Effector memory CD8-positive, alpha-beta T cell (primary cell): ENCODE results near the gene ETS1.
"Not testable (repeated sequence)": the region's sequence is repeated elsewhere in the genome, so short reads cannot be mapped to it uniquely, and the experiment has no call there.

Experiments used
- ATAC-seq: fragments of 150-1000 bp; cut with Tn5 transposase; replicated peaks from 2 replicates; pipeline ENCODE4 v1.10.0; 2021; ENCODE audit warnings: mild to moderate bottlenecking, moderate library complexity
- DNase-seq, 3 experiments: peaks; one replicate each; pipeline ENCODE4 v3.0.0; 2021
- H3K27ac Mint-ChIP-seq, 2 donors: one replicate each; pipeline ENCODE4 v1.8.0; 2022; ENCODE audit warnings: mild to moderate bottlenecking in 2 of 2, mixed read lengths in 2 of 2, moderate library complexity in 2 of 2
- H3K27me3 Mint-ChIP-seq, 2 donors: one replicate each; pipeline ENCODE4 v1.8.0; 2022; ENCODE audit warnings: mixed read lengths in 2 of 2
- H3K36me3 Mint-ChIP-seq: one replicate; pipeline ENCODE4 v1.8.0; 2022; ENCODE audit warnings: mild to moderate bottlenecking, moderate library complexity, mixed read lengths; ENCODE audit not compliant: insufficient read depth
- H3K4me1 Mint-ChIP-seq, 2 donors: one replicate each; pipeline ENCODE4 v1.8.0; 2022; ENCODE audit warnings: low read depth in 2 of 2, mixed read lengths in 2 of 2
- H3K4me3 Mint-ChIP-seq, 2 donors: one replicate each; pipeline ENCODE4 v1.8.0; 2022; ENCODE audit warnings: mild to moderate bottlenecking in 2 of 2, mixed read lengths in 2 of 2, moderate library complexity in 2 of 2
- H3K9me3 Mint-ChIP-seq, 2 donors: one replicate each; pipeline ENCODE4 v1.8.0; 2022; ENCODE audit warnings: mixed read lengths in 2 of 2

Gene ETS1

DNA sequence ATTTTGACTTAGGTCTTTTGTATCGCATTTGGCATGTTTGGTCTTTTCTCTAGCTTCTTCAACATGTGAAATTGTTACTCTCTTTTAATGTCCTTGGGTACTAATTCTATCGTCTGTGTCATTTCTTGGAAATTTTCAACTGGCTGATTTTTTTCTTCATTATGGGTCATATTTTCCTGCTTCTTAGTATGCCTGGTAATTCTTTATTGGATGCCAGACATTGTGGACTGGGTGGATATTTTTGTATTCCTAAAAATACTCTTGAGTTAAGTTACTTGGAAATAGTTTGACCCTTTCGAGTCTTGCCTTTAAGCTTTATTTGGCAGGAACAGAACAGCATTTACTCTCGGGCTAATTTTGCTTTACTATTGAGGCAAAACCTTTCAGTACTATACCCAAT is 140.1 kb downstream of the ETS1 start:
- ATAC-seq: no peak
- no peak for DNase-seq
- H3K4me1 Mint-ChIP-seq: peaks cover 9 to 19% of the 10 kb centered on the region in 2 donors
- H3K36me3 Mint-ChIP-seq: no peaks in the 10 kb centered on the region
- H3K4me3 Mint-ChIP-seq: no peak overlapping the region
- H3K27ac Mint-ChIP-seq: peak overlapping the region in 1 of 2 donors; percentile 53
- no peaks in the 10 kb centered on the region for H3K27me3 Mint-ChIP-seq
- peaks cover 0 to 2% of the 10 kb centered on the region in 2 donors for H3K9me3 Mint-ChIP-seq

DNA sequence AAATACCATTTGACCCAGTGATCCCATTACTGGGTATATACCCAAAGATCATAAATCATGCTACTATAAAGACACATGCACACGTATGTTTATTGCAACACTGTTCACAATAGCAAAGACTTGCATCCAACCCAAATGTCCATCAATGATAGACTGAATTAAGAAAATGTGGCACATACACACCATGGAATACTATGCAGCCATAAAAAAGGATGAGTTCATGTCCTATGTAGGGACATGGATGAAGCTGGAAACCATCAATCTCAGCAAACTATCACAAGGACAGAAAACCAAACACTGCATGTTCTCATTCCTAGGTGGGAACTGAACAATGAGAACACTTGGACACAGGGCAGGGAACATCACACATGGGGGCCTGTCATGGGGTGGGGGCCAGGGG is 141.4 kb downstream of the ETS1 start:
- H3K27ac Mint-ChIP-seq, H3K36me3 Mint-ChIP-seq, ATAC-seq, DNase-seq, H3K9me3 Mint-ChIP-seq, H3K4me3 Mint-ChIP-seq, H3K27me3 Mint-ChIP-seq: not testable (repeated sequence)
- peaks cover 9 to 23% of the 10 kb centered on the region in 2 donors for H3K4me1 Mint-ChIP-seq

DNA sequence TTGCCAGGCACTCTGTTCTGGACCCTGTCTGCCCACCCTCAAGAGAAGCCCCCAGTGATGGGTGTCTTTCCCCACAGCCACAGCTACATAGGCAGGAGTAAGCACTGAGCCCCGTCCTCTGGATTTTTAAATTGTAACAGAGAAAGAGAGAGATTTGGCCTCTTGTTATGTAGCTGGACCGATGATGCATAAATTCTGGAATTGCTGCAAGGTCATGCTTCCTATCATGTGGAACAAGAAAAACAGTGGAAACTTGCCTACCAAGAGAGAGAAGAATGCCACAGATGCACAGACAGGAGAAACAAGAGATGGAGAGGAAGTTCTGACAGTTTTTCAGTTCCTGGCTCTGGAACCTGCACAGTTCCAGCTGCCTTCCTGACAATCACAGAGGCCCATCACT is 150.2 kb downstream of the ETS1 start:
- Mint-ChIP-seq H3K4me1 (peaks cover 10 to 26% of the 10 kb centered on the region in 2 donors), H3K36me3 (no peaks in the 10 kb centered on the region), H3K27ac (no peak overlapping the region), H3K9me3 (peaks cover 0 to 3% of the 10 kb centered on the region in 2 donors), H3K4me3 (no peak overlapping the region), H3K27me3 (no peaks in the 10 kb centered on the region)
- DNase-seq (no peak), ATAC-seq (no peak)

DNA sequence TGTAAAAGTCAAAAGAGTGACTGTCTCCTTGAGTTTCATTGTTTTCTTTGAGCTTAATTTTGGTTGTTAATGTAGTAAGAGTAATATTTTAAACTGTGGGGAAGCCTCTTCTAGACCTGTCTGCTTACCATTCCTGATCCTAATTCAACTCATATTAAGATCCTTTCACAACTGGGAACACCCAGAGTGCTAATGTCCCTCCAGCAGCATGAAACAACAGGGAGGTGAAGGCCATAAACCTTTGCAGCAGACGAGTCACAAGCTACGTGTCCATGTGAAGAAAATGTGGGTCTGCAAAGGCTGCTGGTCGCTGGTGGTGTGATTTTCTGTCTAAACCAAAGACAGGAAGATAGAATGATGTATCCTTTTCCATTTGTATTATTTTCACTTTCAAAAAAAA is 152.5 kb downstream of the ETS1 start:
- no peaks in the 10 kb centered on the region for H3K36me3 Mint-ChIP-seq
- peaks cover 8 to 21% of the 10 kb centered on the region in 2 donors for H3K4me1 Mint-ChIP-seq
- no peak for DNase-seq
- H3K27ac Mint-ChIP-seq: peak overlapping the region in 1 of 2 donors; percentile 44
- ATAC-seq: no peak
- H3K9me3 Mint-ChIP-seq: no peaks in the 10 kb centered on the region
- H3K27me3 Mint-ChIP-seq: no peaks in the 10 kb centered on the region
- no peak overlapping the region for H3K4me3 Mint-ChIP-seq

DNA sequence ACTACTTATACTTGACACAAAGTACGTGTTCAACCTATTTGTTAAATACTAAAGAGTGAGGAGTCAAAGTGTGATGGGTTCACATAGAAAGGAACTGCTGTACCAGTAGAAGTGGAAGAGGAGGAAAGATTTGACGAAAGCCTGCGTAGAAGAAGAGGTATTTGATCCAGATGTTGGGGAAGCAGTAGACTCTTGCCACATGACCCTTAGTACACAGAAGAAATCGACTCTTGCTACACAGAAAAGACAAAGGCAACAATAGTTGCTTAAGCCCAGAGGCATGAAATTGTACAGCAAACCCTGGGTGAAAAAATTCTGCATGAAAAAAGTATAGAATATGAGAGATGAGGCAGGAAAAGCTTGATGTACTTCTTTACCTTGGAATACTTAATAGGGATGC is 152.9 kb downstream of the ETS1 start:
- no peak for ATAC-seq
- H3K27ac Mint-ChIP-seq: peak overlapping the region in 1 of 2 donors; percentile 44
- DNase-seq: no peak
- peaks cover 8 to 21% of the 10 kb centered on the region in 2 donors for H3K4me1 Mint-ChIP-seq
- H3K36me3 Mint-ChIP-seq: no peaks in the 10 kb centered on the region
- no peaks in the 10 kb centered on the region for H3K27me3 Mint-ChIP-seq
- H3K9me3 Mint-ChIP-seq: no peaks in the 10 kb centered on the region
- no peak overlapping the region for H3K4me3 Mint-ChIP-seq

DNA sequence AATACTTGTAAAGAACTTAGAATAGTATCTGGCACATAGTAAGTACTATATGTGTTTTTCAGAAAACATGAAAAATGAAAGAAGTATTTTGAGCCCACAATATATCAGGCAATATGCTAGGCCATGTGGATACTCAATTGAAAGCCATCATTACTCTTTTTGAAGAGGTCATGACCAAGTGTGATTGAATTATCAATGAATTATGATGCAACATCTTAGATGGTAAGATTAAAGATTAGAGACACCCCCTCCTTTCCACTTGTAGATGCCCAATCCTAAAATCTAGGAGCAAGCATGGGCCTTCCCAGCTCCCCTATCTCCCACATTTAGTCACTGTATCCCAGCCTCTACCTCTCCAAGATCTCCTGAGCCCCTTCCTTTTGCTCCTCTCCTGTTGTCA is 154.4 kb downstream of the ETS1 start:
- H3K36me3 Mint-ChIP-seq: no peaks in the 10 kb centered on the region
- H3K4me3 Mint-ChIP-seq: no peak overlapping the region
- peaks cover 8 to 21% of the 10 kb centered on the region in 2 donors for H3K4me1 Mint-ChIP-seq
- H3K27me3 Mint-ChIP-seq: no peaks in the 10 kb centered on the region
- H3K27ac Mint-ChIP-seq: no peak overlapping the region
- H3K9me3 Mint-ChIP-seq: no peaks in the 10 kb centered on the region
- DNase-seq: no peak
- ATAC-seq: no peak

DNA sequence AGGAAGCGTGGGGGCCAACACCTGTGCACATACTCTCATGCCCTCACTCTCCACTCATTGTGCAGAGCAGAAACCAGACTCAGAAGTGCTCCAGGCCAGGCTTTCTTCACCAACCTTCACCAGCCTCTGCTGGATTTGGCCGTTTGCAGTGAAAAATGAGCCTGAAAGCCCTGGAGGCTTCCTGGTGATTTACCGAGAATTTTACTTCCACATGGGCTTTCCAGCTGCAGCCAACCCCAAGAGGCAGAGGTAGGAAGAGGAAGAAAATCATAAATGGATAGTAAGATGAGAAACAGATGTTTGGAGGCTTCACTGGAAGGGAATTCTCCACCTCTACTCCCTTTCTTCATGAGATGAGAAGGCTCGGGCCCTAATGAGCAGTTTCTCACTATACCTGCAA is 155.4 kb downstream of the ETS1 start:
- DNase-seq: no peak
- Mint-ChIP-seq H3K27ac (peak overlapping the region in 1 of 2 donors; percentile 69), H3K27me3 (no peaks in the 10 kb centered on the region)

DNA sequence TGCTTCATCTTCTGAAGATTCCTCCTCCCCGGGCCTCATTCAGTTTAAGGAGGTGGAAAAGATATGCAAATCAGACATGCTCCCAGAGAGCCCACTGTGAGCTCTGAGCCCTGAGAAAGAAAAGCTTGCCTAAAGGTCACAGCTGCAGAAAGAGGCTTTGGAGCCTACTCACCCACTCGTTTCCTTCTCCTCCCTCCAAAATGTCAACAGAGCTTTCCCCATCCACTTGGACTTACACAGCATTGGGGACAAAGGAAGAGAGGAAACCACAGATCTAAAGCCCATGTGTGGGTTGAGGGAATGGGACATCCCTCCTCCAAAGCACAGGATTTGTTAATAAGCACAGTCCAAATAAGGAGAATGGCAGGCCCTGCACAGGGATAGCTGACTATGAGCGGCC is 158.4 kb downstream of the ETS1 start:
- no peaks in the 10 kb centered on the region for H3K27me3 Mint-ChIP-seq
- no peaks in the 10 kb centered on the region for H3K9me3 Mint-ChIP-seq
- H3K36me3 Mint-ChIP-seq: no peaks in the 10 kb centered on the region
- H3K4me3 Mint-ChIP-seq: no peak overlapping the region
- H3K27ac Mint-ChIP-seq: no peak overlapping the region
- peaks cover 3 to 13% of the 10 kb centered on the region in 2 donors for H3K4me1 Mint-ChIP-seq
- DNase-seq: no peak
- no peak for ATAC-seq

More for the DNA sequence above, 155.4 kb downstream of the ETS1 start:
- peaks cover 6 to 18% of the 10 kb centered on the region in 2 donors for H3K4me1 Mint-ChIP-seq
- no peaks in the 10 kb centered on the region for H3K9me3 Mint-ChIP-seq
- no peak overlapping the region for H3K4me3 Mint-ChIP-seq
- no peak for ATAC-seq
- H3K36me3 Mint-ChIP-seq: no peaks in the 10 kb centered on the region

DNA sequence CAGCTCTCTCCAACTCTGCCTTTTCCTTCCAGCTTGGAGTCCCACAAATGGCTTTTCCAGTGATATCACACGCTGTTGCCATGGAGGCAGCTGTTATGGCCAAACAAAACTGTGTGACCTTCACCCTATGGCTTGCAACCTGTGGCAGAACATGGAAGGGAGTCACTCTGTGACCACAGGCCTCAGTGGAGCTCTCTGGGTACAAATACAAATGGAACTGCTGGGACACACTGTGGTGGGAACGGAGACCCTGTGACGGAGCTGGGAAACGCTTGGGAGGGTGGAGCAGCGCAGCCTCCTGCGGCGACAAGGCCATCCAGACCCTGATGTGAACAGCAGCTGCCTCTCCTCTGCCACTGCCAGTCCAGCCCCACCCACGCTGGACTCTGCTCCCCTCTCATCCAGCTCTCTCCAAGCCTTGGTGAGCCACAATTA is 162.5 kb downstream of the ETS1 start:
- H3K27me3 Mint-ChIP-seq: no peaks in the 10 kb centered on the region
- peaks cover 19 to 32% of the 10 kb centered on the region in 2 donors for H3K4me1 Mint-ChIP-seq
- no peak for ATAC-seq
- no peak overlapping the region for H3K4me3 Mint-ChIP-seq
- no peak overlapping the region for H3K27ac Mint-ChIP-seq
- no peaks in the 10 kb centered on the region for H3K9me3 Mint-ChIP-seq
- DNase-seq: no peak
- peaks cover 8% of the 10 kb centered on the region for H3K36me3 Mint-ChIP-seq

DNA sequence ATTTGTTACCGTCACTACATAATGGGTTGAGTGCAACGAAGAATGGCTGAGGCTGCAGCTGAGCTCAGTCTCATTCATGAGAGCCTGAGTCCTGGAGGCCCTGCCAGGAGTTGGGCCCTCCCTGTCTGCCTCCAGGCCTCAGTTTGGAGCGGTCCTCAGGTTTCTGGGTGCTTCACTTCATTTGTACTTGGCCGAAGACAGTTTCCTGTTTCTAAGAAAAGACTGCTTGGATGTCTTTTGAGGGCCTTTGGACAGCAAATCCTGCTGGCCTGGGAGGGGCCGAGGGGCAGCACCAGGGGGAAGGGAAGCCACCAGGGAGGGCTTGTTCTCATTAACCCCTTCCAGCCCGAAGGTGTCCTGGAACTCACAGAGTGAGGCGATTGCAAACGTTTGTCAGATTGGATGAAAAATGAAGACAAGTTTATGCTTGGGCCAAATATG is 163.1 kb downstream of the ETS1 start:
- Mint-ChIP-seq H3K27ac (peak overlapping the region; percentile 23 to 85), H3K4me3 (no peak overlapping the region), H3K4me1 (peaks cover 19 to 32% of the 10 kb centered on the region in 2 donors), H3K9me3 (no peaks in the 10 kb centered on the region), H3K27me3 (no peaks in the 10 kb centered on the region), H3K36me3 (peaks cover 8% of the 10 kb centered on the region)
- ATAC-seq (no peak), DNase-seq (no peak)

DNA sequence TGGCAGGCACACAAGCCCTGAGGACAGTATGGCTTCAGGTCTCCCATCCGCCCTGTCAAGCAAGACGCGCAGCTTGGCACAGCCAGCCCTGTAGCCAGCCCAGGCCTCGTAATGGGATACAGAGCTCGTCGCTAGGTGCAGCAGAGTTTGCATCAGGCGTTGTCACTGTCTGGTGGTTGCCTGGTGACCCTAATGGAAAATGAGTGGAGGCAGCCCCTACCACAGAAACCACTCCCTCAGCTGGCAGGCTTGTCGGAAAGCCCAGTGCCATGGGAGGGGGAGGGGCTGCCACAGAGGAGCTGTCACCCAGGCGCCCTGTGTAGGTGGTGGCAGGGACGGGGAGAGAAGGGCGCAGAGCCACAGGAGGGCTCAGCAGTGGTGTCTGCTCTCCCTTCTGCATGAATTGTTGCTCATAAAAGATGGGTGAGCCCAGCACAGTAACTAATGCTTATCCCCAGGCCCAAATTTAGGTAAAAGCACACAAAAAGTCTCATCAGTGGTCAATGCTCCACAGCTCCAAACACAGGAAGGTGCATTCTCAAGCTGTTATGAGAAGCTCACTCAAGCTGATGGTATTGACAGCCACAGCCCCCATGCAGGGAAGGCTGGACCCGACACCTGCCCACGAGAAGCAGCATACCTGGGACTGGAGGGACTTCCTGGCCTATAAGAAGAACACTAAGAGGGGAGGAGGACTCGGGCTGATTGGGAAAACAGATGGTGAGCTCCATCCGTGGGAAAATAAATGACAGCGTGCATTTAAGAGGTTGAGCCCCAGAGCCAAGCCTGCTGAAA is 164.6 kb downstream of the ETS1 start:
- ATAC-seq (peak; percentile 95), DNase-seq (peak; percentile 75 to 90 (median 87))
- no peaks in the 10 kb centered on the region for H3K27me3 Mint-ChIP-seq
- H3K9me3 Mint-ChIP-seq: no peaks in the 10 kb centered on the region
- H3K27ac Mint-ChIP-seq: peak overlapping the region; percentile 89 to 91
- H3K4me3 Mint-ChIP-seq: peak overlapping the region; percentile 50 to 60
- H3K4me1 Mint-ChIP-seq: peaks cover 23 to 35% of the 10 kb centered on the region in 2 donors
- H3K36me3 Mint-ChIP-seq: peaks cover 8% of the 10 kb centered on the region

DNA sequence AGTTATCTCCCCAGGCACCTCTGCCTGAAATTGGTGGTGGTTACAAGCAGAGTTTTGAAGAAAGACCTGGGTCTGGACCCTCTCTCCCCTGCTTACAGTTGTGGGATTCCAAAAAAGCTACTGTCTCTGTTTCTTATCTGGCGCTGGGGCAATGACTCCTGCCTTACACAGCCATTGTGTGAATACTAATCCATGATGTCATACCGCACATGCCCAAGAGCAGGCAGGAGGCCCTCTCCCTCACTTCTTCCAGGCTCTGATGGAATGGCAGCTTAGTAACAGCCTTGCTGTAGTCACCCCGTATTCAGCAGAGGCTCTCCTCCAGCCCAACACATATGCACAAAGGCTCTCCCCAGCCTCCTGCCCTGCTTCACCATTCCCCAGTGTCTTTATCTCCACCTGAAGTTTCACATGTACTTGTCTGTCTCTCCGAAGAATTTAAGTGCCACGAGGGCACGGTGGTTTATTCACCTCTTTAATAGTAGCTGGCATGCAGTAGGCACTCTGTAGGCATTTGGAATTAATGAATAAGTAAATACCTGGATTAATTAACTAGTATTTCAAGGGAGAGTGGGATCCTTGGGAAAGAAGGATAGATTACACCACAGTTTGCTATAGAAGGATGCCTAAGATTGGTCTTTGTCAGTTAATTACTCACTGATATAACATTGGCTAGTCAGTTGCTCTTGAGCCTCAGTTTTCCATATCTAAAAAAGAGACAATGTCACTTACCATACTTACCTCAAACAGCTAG is 165.6 kb downstream of the ETS1 start:
- H3K4me1 Mint-ChIP-seq: peaks cover 26 to 35% of the 10 kb centered on the region in 2 donors
- H3K4me3 Mint-ChIP-seq: no peak overlapping the region
- H3K27ac Mint-ChIP-seq: peak overlapping the region; percentile 89 to 91

DNA sequence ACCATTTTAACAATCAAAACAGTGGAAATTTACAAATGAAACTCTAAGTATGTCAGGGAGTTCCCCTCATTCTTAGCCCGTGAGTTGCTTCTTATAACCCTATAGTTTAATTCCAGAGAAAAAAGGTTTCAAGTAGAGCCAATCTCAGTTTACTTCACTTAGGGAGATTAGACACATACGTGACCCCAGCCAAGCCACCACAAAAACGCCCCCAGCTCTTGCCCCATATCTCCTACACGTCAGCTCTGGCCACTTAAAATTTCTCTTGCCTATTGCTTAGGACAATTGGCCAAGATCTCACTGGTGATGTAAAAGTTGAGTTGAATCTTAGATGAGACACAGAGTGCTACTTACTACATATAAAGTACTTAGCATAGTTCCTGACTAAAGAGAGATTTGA is 166.4 kb downstream of the ETS1 start:
- Mint-ChIP-seq H3K27me3 (no peaks in the 10 kb centered on the region), H3K36me3 (peaks cover 8% of the 10 kb centered on the region), H3K4me3 (no peak overlapping the region), H3K27ac (peak overlapping the region; percentile 24 to 65), H3K4me1 (peaks cover 26 to 33% of the 10 kb centered on the region in 2 donors), H3K9me3 (no peaks in the 10 kb centered on the region)
- ATAC-seq (no peak), DNase-seq (no peak)

More for the DNA sequence above, 165.6 kb downstream of the ETS1 start:
- Mint-ChIP-seq H3K9me3 (no peaks in the 10 kb centered on the region), H3K27me3 (no peaks in the 10 kb centered on the region), H3K36me3 (peaks cover 8% of the 10 kb centered on the region)
- DNase-seq (no peak), ATAC-seq (no peak)
